AG04449 (cell line): Measurements from ENCODE around the gene USP50.
A peak's percentile ranks its signal among the peaks of the same experiment; 100 is the strongest.

Experiments
- CTCF ChIA-PET: fragments of 350-600 bp; formaldehyde crosslinking; extraction: SDS; loops from one replicate; lab custom pipeline; 2021; ENCODE audit warnings: antibody characterized with exemption; lab: Yijun Ruan, JAX
- POLR2A ChIA-PET: fragments of 400-600, 350-600 bp; formaldehyde crosslinking; extraction: SDS; loops from one replicate; lab custom pipeline; 2020; ENCODE audit warnings: antibody characterized with exemption, inconsistent platforms; lab: Yijun Ruan, JAX
- DNase-seq: peaks from one replicate; pipeline ENCODE4 v3.0.0-alpha.2; 2010; ENCODE audit warnings: low read depth, low spot score
- H3K4me3 ChIP-seq: 2 replicates; pipeline ENCODE4 v1.5.1; 2011; ENCODE audit warnings: low read depth, mild to moderate bottlenecking, control low read depth, low read length
- CTCF ChIP-seq: IDR thresholded peaks from one replicate; pipeline ENCODE4 v1.5.1; 2011; ENCODE audit warnings: mild to moderate bottlenecking, moderate library complexity, low read length, control low read depth, inconsistent platforms; ENCODE audit not compliant: insufficient read depth; ENCODE audit errors: missing control alignments

The USP50 gene

DNA sequence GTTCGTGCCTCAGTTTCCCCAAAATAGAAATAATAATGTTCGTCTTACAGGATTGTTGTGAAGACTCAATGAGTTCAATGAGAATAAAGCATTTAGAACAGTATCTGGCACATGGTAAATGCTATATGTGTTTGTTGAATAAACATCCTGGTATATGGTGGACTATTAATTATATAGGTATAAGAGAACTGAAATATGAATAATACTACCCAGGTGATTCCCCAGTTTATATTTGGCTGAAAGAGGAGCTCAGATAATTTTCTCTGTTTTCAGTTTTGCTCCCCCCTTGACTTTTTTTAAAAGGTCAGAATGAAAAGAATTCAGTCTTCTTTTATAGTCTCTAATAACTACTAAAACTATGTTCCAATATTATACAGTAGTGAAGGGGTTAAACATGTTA is 75.4 kb downstream of the USP50 start:
- no peak for DNase-seq
- TF ChIP-seq CTCF = no peak
- CTCF ChIA-PET = no interaction called here
- POLR2A ChIA-PET = no interaction called here
- H3K4me3 ChIP-seq = no peak overlapping the region

- no peak for DNase-seq
- ChIA-PET POLR2A (no interaction called here), CTCF (no interaction called here)
- no peak for TF ChIP-seq CTCF
- H3K4me3 ChIP-seq = no peak overlapping the region
Measured at GRCh38 chr15:50463423-50464358, 82.8 kb downstream of the USP50 start.

DNA sequence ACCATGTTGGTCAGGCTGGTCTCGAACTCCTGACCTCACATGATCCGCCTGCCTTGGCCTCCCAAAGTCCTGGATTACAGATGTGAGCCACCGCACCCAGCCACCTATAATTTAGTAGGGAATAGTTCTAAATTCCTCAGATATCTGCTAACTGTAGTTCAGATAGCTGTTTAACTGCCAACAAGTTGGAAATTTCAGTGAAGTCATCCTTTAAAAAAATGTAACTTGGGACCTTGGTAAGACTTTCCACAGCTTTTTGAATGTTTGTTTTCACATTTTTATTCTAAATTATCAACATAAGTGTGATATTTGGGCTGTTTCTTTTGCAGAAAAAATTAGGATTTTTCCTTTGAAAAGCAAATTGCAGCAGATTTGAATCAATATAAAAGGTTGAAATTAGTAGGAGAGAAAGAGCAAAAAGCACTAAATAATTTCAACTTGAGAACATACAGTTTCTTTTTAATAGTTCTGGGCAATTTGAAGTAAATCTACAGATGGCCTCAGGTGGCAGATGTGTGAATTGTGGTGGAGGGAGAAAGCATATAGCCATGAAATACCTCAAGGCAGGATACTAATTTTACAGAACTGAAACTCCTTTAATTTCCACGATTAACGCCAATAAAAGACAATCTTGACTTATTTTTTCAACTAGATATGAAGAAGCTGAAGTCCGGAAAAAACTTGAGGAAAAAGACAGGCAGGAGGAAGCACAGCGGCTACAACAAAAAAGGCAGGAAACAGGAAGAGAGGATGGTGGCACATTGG is 87.9 kb downstream of the USP50 start:
- no peak for TF ChIP-seq CTCF
- no peak overlapping the region for H3K4me3 ChIP-seq
- DNase-seq = no peak
- CTCF ChIA-PET = no interaction called here
- POLR2A ChIA-PET = no interaction called here

- ChIA-PET CTCF (no interaction called here), POLR2A (interaction anchor here (0.7 kb wide), 1 partner anchor 1601 kb away, joined by 3 read pairs; no protein-coding TSS in a partner anchor)
- TF ChIP-seq CTCF = no peak
- peak; percentile 58 for DNase-seq
- no peak overlapping the region for H3K4me3 ChIP-seq
Measured at GRCh38 chr15:50452927-50453326, 93.5 kb downstream of the USP50 start.
